G401 (cell line): ENCODE data around the gene SNX8. TPM values are rescaled to one million over a fixed set of nuclear protein-coding genes. Genes with fewer than 3 reads are reported as not detected.
A peak's percentile ranks its signal among the peaks of the same experiment; 100 is the strongest.
"Not testable (repeated sequence)": the region's sequence is repeated elsewhere in the genome, so short reads cannot be mapped to it uniquely, and the experiment has no call there.

Source experiments
- DNase-seq: peaks from one replicate; pipeline ENCODE4 v3.0.0-alpha.2; 2015; ENCODE audit warnings: low spot score
- in situ Hi-C: cut with HindIII; loops from 2 replicates; pipeline ENCODE4 v1.10.0; 2016; ENCODE audit warnings: low sequenced_read_pairs, mixed read lengths
- total RNA-seq: library from RNA; depleted of rRNA; stranded (reverse); fragments of >200 nt; shearing (Covaris generic); gene quantifications from 2 replicates; pipeline ENCODE4 v1.2.3, GENCODE V29; 2014

SNX8 gene
- total RNA-seq, 1 experiment from 2014 or later, result 52.9 TPM

- in situ Hi-C loops, result no loop called here
- DNase-seq, result no peak
Measured at GRCh38 chr7:2331707-2332106, 17.5 kb upstream of the SNX8 start.

DNA sequence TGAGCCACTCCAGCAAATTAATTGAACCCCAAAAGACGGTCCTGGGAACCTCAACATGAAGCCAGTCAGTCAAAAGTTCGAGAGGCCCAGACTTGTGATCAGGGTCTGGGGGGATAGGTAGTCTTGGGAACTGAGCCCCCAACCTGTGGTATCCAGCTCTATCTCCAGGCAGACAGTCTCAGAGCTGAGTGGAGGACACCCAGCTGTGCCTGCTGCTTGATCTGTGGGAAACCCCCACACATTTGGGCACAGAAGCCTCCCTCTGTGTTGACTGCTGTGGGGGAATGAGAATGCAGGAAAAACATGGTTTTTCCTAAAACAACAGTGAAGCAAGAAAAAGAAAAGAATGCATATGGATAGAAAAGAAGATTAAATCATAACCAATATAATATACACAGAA lies 16.3 kb upstream of the SNX8 start:
- DNase-seq, result no peak
- in situ Hi-C loops, result no loop called here

DNA sequence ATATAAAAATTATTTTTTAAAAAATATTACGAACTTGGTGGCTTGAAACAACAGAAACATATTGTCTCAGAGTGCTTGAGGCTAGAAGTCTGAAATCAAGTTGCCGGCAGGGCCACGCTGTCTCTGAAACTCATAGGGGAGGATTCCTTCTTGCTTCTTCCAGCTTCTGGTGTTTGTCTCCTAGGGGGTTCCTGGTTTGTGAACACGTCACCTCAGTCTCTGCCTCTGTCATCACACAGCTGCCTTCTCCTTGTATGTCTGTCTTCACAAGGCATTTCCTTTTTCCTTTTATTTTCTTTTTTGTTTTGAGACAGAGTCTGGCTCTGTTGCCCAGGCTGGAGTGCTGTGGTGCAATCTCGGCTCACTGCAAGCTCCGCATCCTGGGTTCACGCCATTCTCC lies 12.7 kb upstream of the SNX8 start:
- no peak for DNase-seq
- in situ Hi-C loops, result no loop called here

GRCh38 chr7:2325162-2325561 lies 10.9 kb upstream of the SNX8 start:
- DNase-seq, result no peak
- in situ Hi-C loops, result no loop called here

DNA sequence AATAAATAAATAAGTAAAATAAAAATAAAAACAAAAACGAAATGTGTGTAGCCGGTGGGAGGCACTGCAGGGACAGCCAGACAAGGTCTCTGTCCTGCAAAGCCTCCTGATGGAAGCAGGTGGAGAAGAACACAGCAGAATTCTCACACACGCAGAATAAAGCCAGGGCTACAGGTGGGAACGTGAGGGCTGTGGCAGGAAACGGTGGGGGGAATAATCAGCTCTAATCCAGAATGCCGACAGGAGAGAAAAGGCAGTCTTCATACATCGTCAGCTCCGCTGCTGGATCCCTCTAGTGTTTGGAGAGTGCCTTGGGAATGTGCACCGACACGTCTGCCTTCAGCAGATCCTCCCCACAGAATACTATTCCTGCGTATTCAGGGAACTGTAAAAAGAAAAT lies 6.8 kb upstream of the SNX8 start:
- in situ Hi-C loops, result no loop called here
- peak; percentile 18 for DNase-seq

DNA sequence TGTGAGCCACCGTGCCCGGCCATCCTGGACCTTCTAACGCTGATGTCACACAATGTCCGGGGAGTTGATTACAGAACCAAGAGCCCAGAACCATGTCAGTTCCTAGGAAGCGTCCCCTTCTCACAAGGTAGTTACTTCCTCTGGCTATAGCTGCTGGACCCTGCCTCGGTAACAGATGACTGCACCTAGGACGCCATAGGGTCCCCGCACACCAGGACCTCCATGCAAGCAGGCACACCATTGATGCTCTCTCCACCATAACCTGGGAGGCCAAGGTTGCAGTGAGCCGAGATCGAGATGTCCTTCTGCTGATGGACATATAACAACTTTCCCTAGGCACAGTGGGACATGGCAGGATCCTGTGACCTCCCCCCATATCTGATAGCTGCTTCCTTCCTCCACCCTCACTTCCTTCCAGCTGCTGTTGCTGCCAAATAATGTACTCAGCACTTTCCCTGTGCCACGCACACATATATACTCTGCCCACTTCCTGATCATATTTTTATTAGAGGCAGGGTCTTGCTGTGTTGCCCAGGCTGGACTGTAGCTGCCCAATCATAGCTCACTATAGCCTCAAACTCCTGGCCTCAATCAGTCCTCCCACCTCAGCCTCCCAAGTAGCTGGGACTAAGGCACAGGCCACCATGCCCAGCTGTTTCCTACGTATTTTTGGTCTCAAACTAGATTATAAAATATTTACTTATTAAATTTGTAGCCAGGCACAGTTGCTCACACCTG lies 3.5 kb upstream of the SNX8 start:
- no peak for DNase-seq
- in situ Hi-C loops, result no loop called here

DNA sequence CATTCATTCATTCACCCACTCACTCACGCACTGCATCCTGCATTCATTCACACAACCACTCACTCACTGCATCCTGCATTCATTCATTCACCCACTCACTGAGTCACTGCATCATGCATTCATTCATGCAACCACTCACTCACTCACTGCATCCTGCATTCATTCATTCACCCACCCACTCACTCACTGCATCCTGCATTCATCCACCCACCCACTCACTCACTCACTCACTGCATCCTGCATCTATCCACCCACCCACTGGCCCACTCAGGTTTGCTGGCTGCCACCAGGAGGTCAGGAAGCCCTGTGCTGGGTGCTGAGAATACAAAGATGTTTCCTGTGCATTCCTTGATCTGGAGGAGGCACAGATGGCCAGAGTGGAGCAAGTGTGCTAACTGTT lies 2.3 kb upstream of the SNX8 start:
- no peak for DNase-seq
- in situ Hi-C loops, result no loop called here

- DNase-seq, result no peak
- in situ Hi-C loops, result no loop called here
Measured at GRCh38 chr7:2315787-2316186, 1.5 kb upstream of the SNX8 start.

DNA sequence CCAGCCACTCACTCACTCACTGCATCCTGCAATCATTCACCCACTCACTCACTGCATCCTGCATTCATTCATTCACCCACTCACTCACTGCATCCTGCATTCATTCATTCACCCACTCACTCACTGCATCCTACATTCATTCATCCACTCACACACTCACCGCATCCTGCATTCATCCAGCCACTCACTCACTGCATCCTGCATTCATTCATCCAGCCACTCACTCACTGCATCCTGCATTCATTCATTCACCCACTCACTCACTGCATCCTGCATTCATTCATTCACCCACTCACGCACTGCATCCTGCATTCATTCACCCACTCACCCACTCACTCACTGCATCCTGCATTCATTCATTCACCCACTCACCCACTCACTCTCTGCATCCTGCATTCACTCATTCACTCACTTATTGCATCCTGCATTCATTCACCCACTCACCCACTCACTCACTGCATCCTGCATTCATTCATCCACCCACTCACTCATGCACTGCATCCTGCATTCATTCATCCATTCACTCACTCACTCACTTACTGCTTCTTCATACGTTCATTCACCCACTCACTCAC lies 802 bp upstream of the SNX8 start:
- DNase-seq, in situ Hi-C loops: not testable (repeated sequence)

DNA sequence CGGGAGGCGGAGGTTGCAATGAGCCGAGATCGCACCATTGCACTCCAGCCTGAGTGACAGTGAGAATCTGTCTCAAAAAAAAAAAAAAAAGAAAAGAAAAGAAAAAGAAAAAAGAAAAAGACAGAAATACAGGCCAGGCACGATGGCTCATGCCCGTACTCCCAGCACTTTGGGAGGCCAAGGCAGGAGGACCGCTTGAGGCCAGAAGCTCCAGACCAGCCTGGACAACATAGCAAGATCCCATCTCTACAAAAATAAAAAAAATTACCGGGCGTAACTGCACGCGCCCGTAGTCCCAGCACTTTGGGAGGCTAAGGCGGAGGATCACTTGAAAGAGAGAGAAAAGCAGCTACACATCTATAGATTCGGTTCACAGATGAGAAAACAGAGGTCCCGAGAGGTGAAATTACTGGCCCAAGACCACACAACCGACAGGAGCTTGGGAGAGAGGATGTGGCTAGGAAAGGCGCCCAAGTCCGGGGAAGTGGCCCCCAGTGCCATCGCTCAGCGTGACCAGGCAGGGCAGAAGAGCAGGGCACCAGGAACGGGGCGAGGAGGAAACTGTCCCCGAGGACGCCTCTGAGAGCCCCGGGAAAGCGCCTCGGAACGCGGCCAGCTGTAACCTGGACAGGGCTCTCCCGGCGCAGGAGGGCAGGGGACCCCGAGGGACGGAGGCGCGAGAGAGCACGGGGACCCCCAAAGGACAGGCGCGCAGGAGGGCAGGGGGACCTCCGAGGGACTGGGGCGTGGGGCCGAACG lies 612 bp downstream of the SNX8 start:
- DNase-seq, result peak; percentile 13
- in situ Hi-C loops, result no loop called here

DNA sequence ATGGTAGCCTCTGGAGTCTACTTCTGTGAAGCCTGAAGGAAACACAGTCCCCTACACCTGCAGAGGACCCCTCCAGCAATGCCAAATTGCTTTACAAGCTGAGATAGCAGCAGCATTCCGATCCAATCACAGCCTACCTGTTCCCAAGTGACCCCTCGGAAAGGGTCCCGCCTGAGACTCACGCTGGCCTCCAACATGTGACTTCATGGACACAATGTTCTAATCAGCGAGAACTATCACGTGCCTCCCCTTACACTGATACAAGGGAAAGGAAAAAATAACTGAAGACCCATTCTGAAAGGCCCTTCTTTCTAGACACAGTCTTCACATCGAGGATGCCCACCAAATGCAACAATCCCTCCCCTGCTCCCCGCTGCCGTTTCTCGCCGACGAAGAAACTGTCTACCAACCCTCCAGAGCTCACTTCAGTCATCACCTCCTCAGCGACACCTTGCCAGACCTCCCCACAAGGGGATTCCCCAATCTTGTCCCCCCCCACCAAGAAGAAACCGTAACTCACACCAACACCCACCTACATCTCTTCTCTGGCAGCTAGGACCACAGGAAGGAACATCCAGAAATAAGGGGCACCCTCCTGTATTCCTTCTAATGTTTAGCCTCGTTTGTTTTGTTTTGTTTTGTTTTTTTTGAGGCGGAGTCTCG lies 1.8 kb downstream of the SNX8 start:
- no peak for DNase-seq
- in situ Hi-C loops, result no loop called here

- in situ Hi-C loops, result no loop called here
- DNase-seq, result no peak
Measured at GRCh38 chr7:2309889-2310331, 4.3 kb downstream of the SNX8 start.

GRCh38 chr7:2307690-2308107 lies 6.5 kb downstream of the SNX8 start:
- no peak for DNase-seq
- in situ Hi-C loops, result no loop called here

GRCh38 chr7:2306688-2307087 lies 7.6 kb downstream of the SNX8 start:
- no peak for DNase-seq
- in situ Hi-C loops, result no loop called here

DNA sequence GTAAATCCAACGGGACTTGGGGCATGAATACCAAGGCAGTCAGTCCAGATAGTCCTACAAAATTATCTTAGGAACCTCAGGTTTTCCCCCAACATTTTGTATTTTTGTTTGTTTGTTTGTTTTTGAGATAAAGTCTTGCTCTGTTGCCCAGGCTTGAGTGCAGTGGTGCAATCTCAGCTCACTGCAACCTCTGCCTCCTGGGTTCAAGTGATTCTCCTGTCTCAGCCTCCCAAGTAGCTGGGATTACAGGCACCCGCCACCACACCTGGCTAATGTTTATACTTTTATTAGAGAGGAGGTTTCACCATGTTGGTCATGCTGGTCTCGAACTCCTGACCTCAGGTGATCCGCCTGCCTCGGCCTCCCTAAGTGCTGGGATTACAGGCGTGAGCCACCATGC lies 9.0 kb downstream of the SNX8 start:
- in situ Hi-C loops, DNase-seq: not testable (repeated sequence)

GRCh38 chr7:2303520-2303919 lies 10.7 kb downstream of the SNX8 start:
- DNase-seq, in situ Hi-C loops: not testable (repeated sequence)

DNA sequence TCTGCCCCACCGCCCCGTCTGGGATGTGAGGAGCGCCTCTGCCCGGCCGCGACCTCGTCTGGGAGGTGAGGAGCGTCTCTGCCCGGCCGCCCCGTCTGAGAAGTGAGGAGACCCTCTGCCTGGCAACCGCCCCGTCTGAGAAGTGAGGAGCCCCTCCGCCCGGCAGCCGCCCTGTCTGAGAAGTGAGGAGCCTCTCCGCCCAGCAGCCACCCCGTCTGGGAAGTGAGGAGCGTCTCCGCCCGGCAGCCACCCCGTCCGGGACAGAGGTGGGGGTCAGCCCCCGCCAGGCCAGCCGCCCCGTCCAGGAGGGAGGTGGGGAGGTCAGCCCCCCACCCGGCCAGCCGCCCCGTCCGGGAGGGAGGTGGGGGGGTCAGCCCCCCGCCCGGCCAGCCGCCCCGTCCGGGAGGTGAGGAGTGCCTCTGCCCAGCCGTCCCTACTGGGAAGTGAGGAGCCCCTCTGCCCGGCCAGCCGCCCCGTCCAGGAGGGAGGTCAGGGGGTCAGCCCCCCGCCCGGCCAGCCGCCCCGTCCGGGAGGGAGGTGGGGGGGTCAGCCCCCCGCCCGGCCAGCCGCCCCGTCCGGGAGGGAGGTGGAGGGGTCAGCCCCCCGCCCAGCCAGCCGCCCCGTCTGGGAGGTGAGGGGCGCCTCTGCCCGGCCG lies 11.4 kb downstream of the SNX8 start:
- DNase-seq, in situ Hi-C loops: not testable (repeated sequence)

DNA sequence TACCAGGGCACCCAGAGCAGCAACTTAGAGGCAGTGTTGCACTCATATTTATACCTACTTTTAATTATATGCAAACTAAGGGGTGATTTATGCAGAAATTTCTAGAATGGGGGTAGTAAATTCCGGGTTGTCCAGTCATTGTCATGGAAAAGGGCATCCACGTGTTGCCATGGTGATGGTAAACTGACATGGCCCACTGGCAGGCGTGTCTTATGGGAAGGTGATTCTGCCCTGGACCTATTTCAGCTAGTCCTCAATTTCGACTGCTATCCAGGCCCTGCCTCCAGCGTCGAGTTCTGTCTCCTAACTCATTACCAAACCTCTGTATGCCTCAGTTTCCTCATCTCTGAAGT lies 12.8 kb downstream of the SNX8 start:
- in situ Hi-C loops, result no loop called here
- DNase-seq, result no peak

GRCh38 chr7:2299870-2300512 lies 14.2 kb downstream of the SNX8 start:
- in situ Hi-C loops, result no loop called here
- peak; percentile 23 for DNase-seq
